Endothelial cell of umbilical vein (primary cell): ENCODE results near the gene TBC1D17. TPM values are rescaled to one million over a fixed set of nuclear protein-coding genes. Genes with fewer than 3 reads are reported as not detected.
A peak's percentile ranks its signal among the peaks of the same experiment; 100 is the strongest.

Source experiments
- BruUV-seq: library from RNA; stranded (reverse); fragments of 400-500 nt; replicated peaks from 2 replicates; lab custom pipeline; 2021; lab: Mats Ljungman, UMichigan
- CTCF ChIA-PET: fragments of 300-600, 350-600 bp; sonication (Branson Sonifier 250); formaldehyde crosslinking; loops from one replicate; lab custom pipeline; 2021; ENCODE audit warnings: antibody characterized with exemption, inconsistent platforms; lab: Charles Lee
- POLR2A ChIA-PET: fragments of 300-600, 350-600 bp; sonication (Branson Sonifier 250); formaldehyde crosslinking; loops from one replicate; lab custom pipeline; 2021; ENCODE audit warnings: antibody characterized with exemption, inconsistent platforms; lab: Charles Lee
- DNase-seq: peaks from one replicate; pipeline ENCODE4 v3.0.0-alpha.2; 2011; ENCODE audit warnings: low read depth, low spot score
- FAIRE-seq: peaks from 2 replicates; lab custom pipeline; 2011; peaks lifted over from hg19 to GRCh38; lab: Jason Lieb, UNC
- H2AFZ ChIP-seq: 2 replicates; pipeline ENCODE4 v1.6.0; 2012; ENCODE audit warnings: low read depth, low read length, control low read depth, inconsistent platforms
- H3K27ac ChIP-seq: 2 replicates; pipeline ENCODE4 v1.5.1; 2011; ENCODE audit warnings: low read depth, mild to moderate bottlenecking, control low read depth, low read length, moderate library complexity; ENCODE audit not compliant: insufficient read depth
- H3K27me3 ChIP-seq, 2 experiments: 2 replicates each; pipeline versions ENCODE4 v1.6.0 to v1.6.1; 2011; ENCODE audit warnings: low read length in 2 of 2, mixed read lengths in 1 of 2; ENCODE audit not compliant: control insufficient read depth in 2 of 2, insufficient read depth in 2 of 2
- H3K36me3 ChIP-seq, 2 experiments: 2 replicates in 1 of 2; 3 replicates in 1 of 2; pipeline ENCODE4 v1.5.1; 2011; ENCODE audit warnings: low read length in 2 of 2, mild to moderate bottlenecking in 1 of 2, moderate library complexity in 1 of 2; ENCODE audit not compliant: control insufficient read depth in 2 of 2, insufficient read depth in 2 of 2; ENCODE audit errors: extremely low read depth in 1 of 2
- H3K4me1 ChIP-seq: 3 replicates; pipeline ENCODE4 v1.5.1; 2011; ENCODE audit warnings: mild to moderate bottlenecking, low read length; ENCODE audit not compliant: control insufficient read depth, insufficient read depth; ENCODE audit errors: extremely low read depth
- H3K4me2 ChIP-seq: 2 replicates; pipeline ENCODE4 v1.6.1; 2011; ENCODE audit warnings: low read length, control low read depth, mixed read lengths; ENCODE audit not compliant: insufficient read depth
- H3K4me3 ChIP-seq, 3 experiments: fragments of 200-600 bp in 1 of 3; sonication (generic), shearing (Covaris generic) in 1 of 3; replicated peaks in 1 of 3; 2 replicates each; pipeline ENCODE4 v1.5.1; 2011 to 2016; ENCODE audit warnings: control low read depth in 3 of 3, low read length in 3 of 3, mild to moderate bottlenecking in 2 of 3, inconsistent platforms in 1 of 3, low read depth in 1 of 3, moderate library complexity in 1 of 3; ENCODE audit not compliant: insufficient read depth in 1 of 3
- H3K79me2 ChIP-seq: 2 replicates; pipeline ENCODE4 v1.6.0; 2012; ENCODE audit warnings: low read length, inconsistent platforms; ENCODE audit not compliant: control insufficient read depth, insufficient read depth
- H3K9ac ChIP-seq: replicated peaks from 2 replicates; pipeline ENCODE3; 2011; ENCODE audit warnings: low read length, control low read depth; ENCODE audit not compliant: insufficient read depth; ENCODE audit errors: extremely low read depth
- H3K9me1 ChIP-seq: replicated peaks from 3 replicates; pipeline ENCODE4 v1.6.0; 2011; ENCODE audit warnings: mild to moderate bottlenecking, low read length; ENCODE audit not compliant: control insufficient read depth, insufficient read depth; ENCODE audit errors: extremely low read depth
- H3K9me3 ChIP-seq: replicated peaks from 2 replicates; pipeline ENCODE4 v1.5.1; 2012; ENCODE audit warnings: low read length, inconsistent platforms; ENCODE audit not compliant: control insufficient read depth, insufficient read depth
- H4K20me1 ChIP-seq: replicated peaks from 2 replicates; pipeline ENCODE3; 2011; ENCODE audit warnings: mild to moderate bottlenecking, low read length; ENCODE audit not compliant: control insufficient read depth, insufficient read depth; ENCODE audit errors: extremely low read depth
- CTCF ChIP-seq, 2 donors: IDR thresholded peaks; 1 replicate in 1 of 2; 2 replicates in 1 of 2; pipeline ENCODE4 v1.5.1; 2011; ENCODE audit warnings: low read length in 2 of 2, mild to moderate bottlenecking in 2 of 2, moderate library complexity in 2 of 2, control low read depth in 1 of 2, inconsistent platforms in 1 of 2, low read depth in 1 of 2; ENCODE audit not compliant: insufficient read depth in 1 of 2; ENCODE audit errors: extremely low read depth in 1 of 2
- EZH2 ChIP-seq: IDR thresholded peaks from 2 replicates; pipeline ENCODE4 v1.6.1; 2012; ENCODE audit warnings: borderline replicate concordance, low read depth, mild to moderate bottlenecking, moderate library complexity, low read length, inconsistent platforms; ENCODE audit not compliant: severe bottlenecking
- FOS ChIP-seq: IDR thresholded peaks from 2 replicates; pipeline ENCODE4 v1.6.1; 2011; ENCODE audit warnings: mild to moderate bottlenecking, low read length, moderate library complexity, borderline replicate concordance; ENCODE audit not compliant: insufficient read depth
- GATA2 ChIP-seq: IDR thresholded peaks from 2 replicates; pipeline ENCODE4 v1.7.0; 2011; ENCODE audit warnings: low read depth, mild to moderate bottlenecking, moderate library complexity, mixed read lengths, low read length; ENCODE audit not compliant: insufficient read length, insufficient read depth
- JUN ChIP-seq: IDR thresholded peaks from 2 replicates; pipeline ENCODE4 v1.6.1; 2011; ENCODE audit warnings: borderline replicate concordance, low read depth; ENCODE audit not compliant: insufficient read length, insufficient read depth
- MAX ChIP-seq: IDR thresholded peaks from 2 replicates; pipeline ENCODE4 v1.6.1; 2011; ENCODE audit not compliant: insufficient read depth, insufficient read length
- MYC ChIP-seq: IDR thresholded peaks from one replicate; pipeline ENCODE4 v1.6.1; 2011; ENCODE audit warnings: mild to moderate bottlenecking, low read depth, low read length
- POLR2A ChIP-seq: IDR thresholded peaks from 2 replicates; pipeline ENCODE4 v1.6.1; 2012; ENCODE audit warnings: low read depth, mild to moderate bottlenecking, control low read depth, low read length
- POLR2AphosphoS5 ChIP-seq: IDR thresholded peaks from 2 replicates; pipeline ENCODE4 v1.6.1; 2012; ENCODE audit warnings: low read depth, mild to moderate bottlenecking, control low read depth, low read length, moderate library complexity; ENCODE audit not compliant: insufficient read depth
- dilution Hi-C: fragments of 300-500 bp; cut with MboI; formaldehyde crosslinking; loops from one replicate; pipeline ENCODE4 v1.15.0; 2019; ENCODE audit warnings: low sequenced_read_pairs; ENCODE audit not compliant: extremely low pct_ligation_motif_present
- intact Hi-C: fragments of 100-400 bp; cut with micrococcal nuclease; formaldehyde crosslinking; loops from one replicate; pipeline ENCODE4 v1.10.0; 2022
- polyA plus RNA-seq, 4 experiments: library from polyadenylated mRNA; depleted of rRNA in 3 of 4; stranded (reverse) in 3 of 4; unstranded in 1 of 4; fragments of >200 nt; gene quantifications; 2 replicates each; pipeline versions ENCODE4 v1.2.1 to v1.2.3, GENCODE V29; 2011 to 2012; ENCODE audit warnings: missing spikeins in 1 of 4
- total RNA-seq: library from RNA; stranded (reverse); gene quantifications from 2 replicates; pipeline ENCODE4 v1.2.3, GENCODE V29; 2021

TBC1D17 gene
- total and polyA plus RNA-seq, 2 donors (not counting 3 experiments of a cell fraction or from before 2014, with no cell fraction given) = 34.2 to 39.3 TPM

- ChIA-PET CTCF (no interaction called here), POLR2A (no interaction called here)
- DNase-seq (no peak), FAIRE-seq (peak; percentile 4)
- Histone ChIP-seq H3K79me2 (no peaks in the 10 kb centered on the region), H3K4me2 (no peak overlapping the region), H3K9me1 (no peaks in the 10 kb centered on the region), H3K4me1 (peaks cover 3% of the 10 kb centered on the region), H4K20me1 (no peaks in the 10 kb centered on the region), H3K9me3 (no peaks in the 10 kb centered on the region), H3K27ac (no peak overlapping the region), H3K27me3 (no peaks in the 10 kb centered on the region), H3K36me3 (peaks cover 6% of the 10 kb centered on the region in 2 experiments), H3K9ac (no peak overlapping the region), H3K4me3 (no peak overlapping the region), H2AFZ (no peak overlapping the region)
- dilution Hi-C loops = no loop called here
- no peak for TF ChIP-seq CTCF (IDR thresholded peaks at IDR 0.05; ENCODE audit: extremely low read depth in 1 of 2, insufficient read depth in 1 of 2, low read depth in 1 of 2, low read length in 2 of 2)
- no peak for TF ChIP-seq MAX
- no peak for TF ChIP-seq POLR2AphosphoS5
- TF ChIP-seq FOS = no peak
- TF ChIP-seq JUN = no peak
- no peak for TF ChIP-seq POLR2A
- TF ChIP-seq EZH2 = no peak
- no peak for TF ChIP-seq GATA2
- TF ChIP-seq MYC = no peak
- BruUV-seq = no TSS peak
- intact Hi-C loops = no loop called here
Observed at GRCh38 chr19:49889038-49889686, 11.7 kb downstream of the TBC1D17 start.
